HG03175 (cell line): Measurements from ENCODE around the gene VPS13D.
"Not testable (repeated sequence)": the region's sequence is repeated elsewhere in the genome, so short reads cannot be mapped to it uniquely, and the experiment has no call there.

Experiments
- ATAC-seq: cut with Tn5 transposase; IDR thresholded peaks from one replicate; pipeline ENCODE4 v1.9.1; 2021; ENCODE audit warnings: mild to moderate bottlenecking, moderate library complexity; ENCODE audit not compliant: unreplicated experiment

VPS13D gene

GRCh38 chr1:12530462-12531178, 300.8 kb downstream of the VPS13D start:
- ATAC-seq: no peak

DNA sequence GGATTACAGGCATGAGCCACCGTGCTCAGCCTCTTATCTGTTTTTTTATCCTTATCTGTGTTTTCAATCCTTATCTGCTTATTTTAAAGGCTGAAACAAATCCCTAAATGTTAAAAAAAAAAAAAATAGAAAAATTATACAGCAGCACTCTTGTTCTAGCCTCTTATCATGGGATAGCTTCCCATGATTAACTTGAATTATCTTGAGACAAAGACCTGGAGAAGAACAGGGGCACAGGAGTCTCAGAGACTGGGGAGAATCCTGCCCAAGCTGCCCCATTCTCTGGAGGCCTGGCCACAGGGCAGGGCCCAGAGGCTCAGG, 301.3 kb downstream of the VPS13D start:
- ATAC-seq: no peak

GRCh38 chr1:12532405-12533315, 302.8 kb downstream of the VPS13D start:
- ATAC-seq: no peak

DNA sequence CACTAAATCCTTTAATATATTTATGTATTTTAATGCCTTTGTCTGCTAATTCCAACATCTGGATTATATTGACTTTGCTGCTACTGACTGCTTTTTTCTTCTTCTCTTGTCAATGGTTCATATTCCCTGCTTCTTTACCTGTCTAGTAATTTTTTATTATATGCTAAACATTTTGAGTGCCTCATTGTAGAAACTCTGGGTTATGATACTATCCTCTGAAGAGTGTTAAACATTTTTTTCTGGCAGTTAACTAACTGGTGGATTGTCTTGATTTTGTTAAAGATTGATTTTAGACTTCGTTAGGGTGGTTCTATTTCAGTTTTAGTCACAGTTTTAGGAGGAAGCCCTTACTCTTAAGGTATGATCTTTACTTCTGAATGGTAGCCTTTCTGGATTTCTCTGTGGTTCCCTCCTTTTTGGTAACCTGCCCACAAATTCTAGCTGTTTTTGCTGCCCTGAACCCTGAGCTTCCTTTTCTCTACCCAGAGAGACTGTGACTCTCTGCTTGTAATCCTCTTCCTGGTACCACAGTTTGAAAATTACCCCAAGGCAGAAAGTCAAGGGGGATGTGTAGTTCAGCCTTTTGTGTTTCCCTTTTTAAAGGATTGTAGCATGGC, 306.3 kb downstream of the VPS13D start:
- no peak for ATAC-seq

DNA sequence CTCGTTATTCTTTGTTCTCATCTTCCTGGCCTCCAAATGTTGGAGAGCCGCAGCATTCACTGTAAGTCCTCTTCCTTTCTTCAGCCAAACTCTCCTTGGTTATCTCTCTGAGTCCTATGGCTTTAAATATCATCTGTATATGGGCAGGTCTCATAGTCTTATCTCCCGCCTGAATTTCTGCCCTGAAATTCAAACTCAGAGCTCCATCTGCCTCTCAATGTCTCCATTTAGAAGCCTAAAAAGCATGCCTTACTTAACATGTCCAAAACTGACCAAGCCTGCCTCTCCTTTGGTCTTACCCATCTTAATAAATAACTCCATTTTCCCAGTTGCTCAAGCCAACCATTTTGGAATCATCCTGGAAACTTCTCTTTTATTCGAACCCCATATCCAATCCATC, 307.5 kb downstream of the VPS13D start:
- ATAC-seq: no peak

DNA sequence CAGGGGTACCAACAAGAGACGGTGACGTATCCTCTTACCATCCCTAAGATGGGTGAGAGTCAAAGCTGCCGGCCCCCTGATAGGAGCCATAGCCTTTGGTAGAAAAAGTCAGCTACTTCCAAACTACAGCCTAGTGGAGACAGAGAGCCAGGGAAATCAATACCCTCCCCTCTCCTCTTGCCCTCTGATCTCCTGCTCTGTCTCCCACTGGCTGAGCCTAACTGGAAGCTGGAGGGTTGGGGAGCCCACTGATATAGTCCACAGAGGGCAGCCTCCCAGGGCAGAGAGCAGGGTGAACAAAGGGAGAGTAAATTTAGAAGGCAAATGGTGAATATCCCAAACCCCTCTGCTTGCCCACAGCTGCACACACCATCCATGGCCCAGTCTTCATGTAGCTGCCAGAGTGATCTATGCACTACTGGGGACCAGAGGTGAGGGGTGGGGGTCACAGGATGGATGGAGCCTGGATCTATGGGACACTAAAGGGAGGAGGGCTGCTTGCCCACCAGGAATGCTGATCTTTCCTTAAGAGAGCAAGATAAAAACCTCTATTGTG, 308.2 kb downstream of the VPS13D start:
- no peak for ATAC-seq

DNA sequence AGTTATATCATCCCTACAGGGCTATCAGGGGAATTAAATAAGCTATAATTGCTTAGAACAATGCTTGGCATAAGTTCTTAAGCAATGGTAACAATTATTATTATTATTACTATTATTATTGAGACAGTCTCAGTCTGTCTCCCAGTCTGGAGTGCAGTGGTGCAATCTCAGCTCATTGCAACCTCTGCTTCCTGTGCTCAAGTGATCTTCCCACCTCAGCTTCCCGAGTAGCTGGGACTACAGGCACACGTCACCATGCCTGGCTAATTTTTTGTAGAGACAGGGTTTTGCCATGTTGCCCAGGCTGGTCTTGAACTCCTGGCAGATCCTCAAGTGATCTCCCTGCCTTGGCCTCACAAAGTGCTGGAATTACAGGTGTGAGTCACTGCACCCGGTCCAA, 308.7 kb downstream of the VPS13D start:
- not testable (repeated sequence) for ATAC-seq

DNA sequence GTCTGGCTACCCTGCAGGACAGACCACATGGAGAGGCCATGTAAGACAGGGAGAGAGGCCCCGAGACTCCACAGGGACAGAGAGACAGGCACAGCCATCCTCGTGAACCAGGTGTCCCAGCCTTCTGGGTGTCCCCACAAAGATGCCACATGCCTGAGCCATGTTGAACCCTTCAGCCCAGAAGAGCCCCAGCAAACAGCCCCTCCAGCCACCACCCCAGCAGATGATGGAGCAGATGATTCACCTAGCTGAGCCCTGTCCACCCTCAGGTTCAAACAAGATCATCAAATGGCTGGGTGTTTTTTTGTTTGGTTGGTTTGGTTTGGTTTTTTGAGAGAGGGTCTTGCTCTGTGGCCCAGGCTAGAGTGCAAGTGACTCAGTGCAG, 309.5 kb downstream of the VPS13D start:
- no peak for ATAC-seq

GRCh38 chr1:12539705-12540579, 310.1 kb downstream of the VPS13D start:
- ATAC-seq: no peak

DNA sequence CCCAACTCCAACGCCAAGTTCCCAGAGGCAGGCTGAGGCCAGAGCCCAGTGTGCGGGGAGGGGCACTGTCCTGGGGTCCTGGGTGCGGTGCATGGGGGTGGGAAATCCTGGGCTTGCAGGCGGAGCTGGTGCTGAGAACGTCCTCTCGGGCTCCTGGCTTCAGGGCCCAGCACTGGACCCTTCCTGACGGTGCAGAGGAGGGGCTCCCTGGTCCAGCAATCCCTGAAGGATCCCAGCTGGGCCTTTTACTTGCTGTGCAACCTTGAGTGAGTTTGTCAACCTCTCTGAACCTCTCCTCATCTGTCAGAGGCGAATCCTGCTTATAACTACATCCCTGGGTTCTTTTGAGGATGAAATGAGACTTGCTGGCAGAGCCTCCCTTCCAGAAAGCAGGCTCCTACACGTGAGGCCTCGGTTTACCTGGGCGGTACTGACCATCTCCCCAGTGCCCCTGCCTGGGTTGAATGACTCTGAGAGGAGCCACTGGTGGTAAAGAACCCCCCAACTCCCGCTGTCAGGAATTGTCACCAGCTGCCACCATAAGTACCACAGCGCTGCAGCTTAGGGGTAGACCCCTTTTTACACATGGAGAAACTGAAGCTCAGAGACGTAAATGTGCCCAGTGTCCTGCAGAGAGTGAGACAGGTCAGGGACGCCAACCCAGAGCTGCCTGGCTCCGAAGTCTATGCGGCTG, 310.9 kb downstream of the VPS13D start:
- no peak for ATAC-seq

- ATAC-seq: no peak
Observed at GRCh38 chr1:12541274-12542137, 311.7 kb downstream of the VPS13D start.

DNA sequence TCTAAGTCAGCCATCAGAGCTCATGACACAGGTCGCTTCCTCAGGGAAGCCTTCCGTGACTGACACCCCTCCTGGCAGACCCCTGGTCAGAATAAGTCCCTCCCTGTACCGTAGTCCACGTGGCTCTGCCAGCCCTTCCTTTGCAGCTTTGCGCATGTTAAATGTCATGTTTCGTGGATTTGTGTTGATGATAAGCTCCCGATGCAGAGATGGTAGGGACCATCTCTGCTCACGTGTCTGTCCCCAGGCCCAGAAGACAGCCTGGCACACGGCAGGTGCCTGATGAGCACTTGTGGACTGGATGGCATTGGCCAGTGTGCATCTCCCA, 312.3 kb downstream of the VPS13D start:
- no peak for ATAC-seq

GRCh38 chr1:12542616-12543592, 313.1 kb downstream of the VPS13D start:
- no peak for ATAC-seq

GRCh38 chr1:12543740-12544154, 313.9 kb downstream of the VPS13D start:
- ATAC-seq: no peak

GRCh38 chr1:12544357-12544756, 314.5 kb downstream of the VPS13D start:
- no peak for ATAC-seq

GRCh38 chr1:12544992-12545391, 315.2 kb downstream of the VPS13D start:
- no peak for ATAC-seq

DNA sequence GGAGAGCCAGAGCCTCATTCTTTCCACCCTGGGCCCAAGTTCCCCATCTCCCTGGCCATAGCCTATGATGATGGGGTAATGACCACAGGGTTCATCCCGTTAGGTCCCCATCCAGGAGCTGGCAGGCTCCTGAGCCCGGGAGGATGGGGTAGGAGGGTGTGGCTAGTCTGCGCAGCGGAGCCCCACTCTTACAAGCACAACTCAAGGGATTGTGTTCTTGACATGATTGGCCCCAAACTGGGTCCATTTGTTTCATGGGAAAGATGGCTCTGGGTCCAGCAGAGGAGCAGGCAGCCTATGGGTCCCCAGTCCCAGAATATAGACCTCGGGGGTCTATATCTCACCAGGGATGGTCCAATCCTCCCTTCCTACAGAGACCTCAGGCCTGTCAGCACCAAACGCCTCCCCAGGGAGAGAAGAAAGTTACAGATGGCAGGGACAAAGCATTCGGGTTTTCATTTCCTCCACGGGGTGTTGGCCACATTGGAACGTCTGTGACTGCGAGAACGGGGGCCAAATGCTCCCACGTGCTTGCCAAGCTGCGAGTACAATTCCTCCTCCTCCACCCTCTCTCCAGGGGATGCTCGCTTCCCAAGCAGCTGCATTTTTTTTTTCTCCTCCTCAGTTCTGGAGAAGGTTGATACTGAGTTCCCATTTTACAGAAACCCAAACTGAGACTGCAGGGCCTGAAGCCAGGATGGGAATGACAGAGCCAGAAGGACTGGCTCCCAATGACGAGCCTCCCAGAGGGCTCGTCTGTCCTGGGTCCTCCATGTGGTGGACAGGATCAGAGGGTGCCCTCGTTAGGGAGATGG, 317.1 kb downstream of the VPS13D start:
- ATAC-seq: no peak
